Adrenal gland (tissue), 5 donors: ENCODE results near the gene RBM17.

Source experiments
- POLR2A ChIP-seq, 2 donors: fragments of 450-650 bp; IDR thresholded peaks; one replicate each; pipeline ENCODE4 v1.6.1; 2017; ENCODE audit warnings: antibody characterized with exemption in 2 of 2, mild to moderate bottlenecking in 2 of 2, moderate library complexity in 1 of 2
- TF ChIP-seq, protein P1 (sequence below), 6 experiments: fragments of 450-650 bp in 4 of 6; fragments of 200-600 bp in 2 of 6; sonication (generic) in 1 of 6; IDR thresholded peaks; 1 replicate in 5 of 6; 2 replicates in 1 of 6; pipeline versions ENCODE4 v1.5.1 to v1.8.0; 2016 to 2021; ENCODE audit warnings: antibody characterized with exemption in 6 of 6, mild to moderate bottlenecking in 2 of 6, moderate library complexity in 1 of 6
- donor health status: DM: no; HTN: no; CAD: no.

DNA sequence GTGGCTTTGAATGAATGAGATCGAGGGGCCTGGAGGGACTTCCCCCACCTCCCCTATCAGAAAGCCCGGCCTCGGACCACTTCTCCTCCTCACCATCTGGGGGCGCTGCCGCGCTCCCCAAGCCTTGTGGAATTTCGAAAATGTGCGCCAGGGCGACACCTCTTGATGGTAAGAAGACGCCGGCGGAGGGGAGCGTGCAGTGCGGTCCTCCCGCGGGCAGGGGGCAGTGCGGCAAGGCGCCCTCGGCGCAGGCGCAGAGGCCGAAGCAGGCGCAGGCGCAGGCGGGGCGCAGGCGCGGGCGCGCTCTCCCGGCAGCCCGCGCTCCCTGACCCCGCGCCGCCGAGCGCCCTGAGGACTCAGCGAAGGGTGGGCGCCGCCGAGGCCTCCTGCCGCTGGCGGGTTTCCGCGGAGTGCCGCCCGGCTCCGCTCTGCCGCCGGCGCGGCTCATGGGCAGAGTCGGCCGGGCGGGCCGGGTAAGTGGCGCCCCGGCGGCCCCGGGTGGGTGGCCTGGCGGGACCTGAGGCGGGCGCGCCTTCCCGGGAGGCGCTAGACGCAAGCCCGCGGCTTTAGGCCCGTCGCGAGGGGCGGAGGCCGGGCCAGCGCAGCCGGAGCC is at the start of gene RBM17:
- TF ChIP-seq, protein P1, sequence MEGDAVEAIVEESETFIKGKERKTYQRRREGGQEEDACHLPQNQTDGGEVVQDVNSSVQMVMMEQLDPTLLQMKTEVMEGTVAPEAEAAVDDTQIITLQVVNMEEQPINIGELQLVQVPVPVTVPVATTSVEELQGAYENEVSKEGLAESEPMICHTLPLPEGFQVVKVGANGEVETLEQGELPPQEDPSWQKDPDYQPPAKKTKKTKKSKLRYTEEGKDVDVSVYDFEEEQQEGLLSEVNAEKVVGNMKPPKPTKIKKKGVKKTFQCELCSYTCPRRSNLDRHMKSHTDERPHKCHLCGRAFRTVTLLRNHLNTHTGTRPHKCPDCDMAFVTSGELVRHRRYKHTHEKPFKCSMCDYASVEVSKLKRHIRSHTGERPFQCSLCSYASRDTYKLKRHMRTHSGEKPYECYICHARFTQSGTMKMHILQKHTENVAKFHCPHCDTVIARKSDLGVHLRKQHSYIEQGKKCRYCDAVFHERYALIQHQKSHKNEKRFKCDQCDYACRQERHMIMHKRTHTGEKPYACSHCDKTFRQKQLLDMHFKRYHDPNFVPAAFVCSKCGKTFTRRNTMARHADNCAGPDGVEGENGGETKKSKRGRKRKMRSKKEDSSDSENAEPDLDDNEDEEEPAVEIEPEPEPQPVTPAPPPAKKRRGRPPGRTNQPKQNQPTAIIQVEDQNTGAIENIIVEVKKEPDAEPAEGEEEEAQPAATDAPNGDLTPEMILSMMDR (IDR thresholded peaks at IDR 0.05) = peak; percentile 99 to 100 (median 100)
- TF ChIP-seq POLR2A (IDR thresholded peaks at IDR 0.05) = peak; percentile 63 to 80
